ENCODE measurements around the gene ADAMTSL3.

ADAMTSL3 gene

GRCh38 chr15:83927704-83928391 is 273.9 kb downstream of the ADAMTSL3 start:
- no peaks in the 10 kb centered on the region for H3K27me3 ChIP-seq (replicated peaks in 2 of 5; ENCODE audit: control insufficient read depth in 4 of 5, insufficient read depth in 5 of 5, low read length in 4 of 5)
- POLR2A ChIA-PET = no interaction called here
- WGBS (ENCODE audit: insufficient coverage) = no CpG with 5 or more reads among the region's 2 CpGs
- no peaks in the 10 kb centered on the region for H3K4me1 ChIP-seq (ENCODE audit: control extremely low read depth in 1 of 4, control insufficient read depth in 4 of 4, insufficient read depth in 4 of 4, low read length in 3 of 4)
- H3K27ac ChIP-seq (ENCODE audit: insufficient read depth in 1 of 2, low read depth in 1 of 2, low read length in 2 of 2, poor library complexity in 1 of 2, severe bottlenecking in 2 of 2) = no peak overlapping the region
- DNase-seq = no peak
- CTCF ChIA-PET = no interaction called here
- H3K9me3 ChIP-seq (ENCODE audit: control extremely low read depth in 1 of 5, control insufficient read depth in 4 of 5, insufficient read depth in 2 of 5, low read depth in 1 of 5, low read length in 4 of 5) = no peaks in the 10 kb centered on the region
- H3K4me3 ChIP-seq (ENCODE audit: control insufficient read depth in 1 of 7, extremely low read depth in 1 of 7, insufficient read depth in 4 of 7, low read depth in 2 of 7, low read length in 6 of 7) = no peak overlapping the region
- H3K36me3 ChIP-seq (ENCODE audit: control insufficient read depth in 4 of 4, insufficient read depth in 4 of 4, low read length in 3 of 4) = no peaks in the 10 kb centered on the region

GRCh38 chr15:83928392-83928734 is 274.4 kb downstream of the ADAMTSL3 start:
- H3K36me3 ChIP-seq (ENCODE audit: control insufficient read depth in 4 of 4, insufficient read depth in 4 of 4, low read length in 3 of 4) = no peaks in the 10 kb centered on the region
- H3K4me3 ChIP-seq (ENCODE audit: control insufficient read depth in 1 of 7, extremely low read depth in 1 of 7, insufficient read depth in 4 of 7, low read depth in 2 of 7, low read length in 6 of 7) = no peak overlapping the region
- no peaks in the 10 kb centered on the region for H3K9me3 ChIP-seq (ENCODE audit: control extremely low read depth in 1 of 5, control insufficient read depth in 4 of 5, insufficient read depth in 2 of 5, low read depth in 1 of 5, low read length in 4 of 5)
- CTCF ChIA-PET = no interaction called here
- H3K27me3 ChIP-seq (replicated peaks in 2 of 5; ENCODE audit: control insufficient read depth in 4 of 5, insufficient read depth in 5 of 5, low read length in 4 of 5) = no peaks in the 10 kb centered on the region
- 100% methylated on average over 1 of the region's 1 CpG for WGBS (ENCODE audit: insufficient coverage)
- no peak overlapping the region for H3K27ac ChIP-seq (ENCODE audit: insufficient read depth in 1 of 2, low read depth in 1 of 2, low read length in 2 of 2, poor library complexity in 1 of 2, severe bottlenecking in 2 of 2)
- POLR2A ChIA-PET = no interaction called here
- DNase-seq = no peak
- no peaks in the 10 kb centered on the region for H3K4me1 ChIP-seq (ENCODE audit: control extremely low read depth in 1 of 4, control insufficient read depth in 4 of 4, insufficient read depth in 4 of 4, low read length in 3 of 4)

DNA sequence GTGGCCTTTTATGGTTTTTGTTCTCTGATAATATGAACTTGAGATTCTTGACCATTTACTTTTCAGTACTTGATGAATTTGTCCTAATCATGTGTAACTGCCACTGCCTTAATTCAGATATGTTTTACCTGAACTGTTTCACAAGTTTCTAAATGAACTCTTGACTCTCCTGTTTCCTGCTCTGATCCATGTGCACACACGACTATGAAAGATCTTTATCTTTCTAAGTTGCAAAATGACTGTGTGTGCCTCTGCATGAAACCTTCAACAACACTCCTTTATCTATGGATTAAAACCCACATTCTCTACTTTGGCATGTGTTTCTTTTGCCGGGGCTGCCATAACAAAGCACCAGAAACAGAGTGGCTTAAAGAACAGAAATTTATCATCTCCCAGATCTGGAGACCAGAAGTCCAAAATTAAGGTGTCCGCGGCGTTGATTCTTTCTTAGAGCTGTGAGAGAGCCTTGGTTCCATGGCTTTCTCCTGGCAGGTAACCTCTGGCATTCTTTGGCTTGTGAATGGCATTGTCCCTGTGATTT is 275.0 kb downstream of the ADAMTSL3 start:
- H3K27ac ChIP-seq (ENCODE audit: insufficient read depth in 1 of 2, low read depth in 1 of 2, low read length in 2 of 2, poor library complexity in 1 of 2, severe bottlenecking in 2 of 2) = no peak overlapping the region
- no peak for DNase-seq
- no peaks in the 10 kb centered on the region for H3K4me1 ChIP-seq (ENCODE audit: control extremely low read depth in 1 of 4, control insufficient read depth in 4 of 4, insufficient read depth in 4 of 4, low read length in 3 of 4)
- 83% methylated on average over 5 of the region's 5 CpGs for WGBS (ENCODE audit: insufficient coverage)
- POLR2A ChIA-PET = no interaction called here
- H3K9me3 ChIP-seq (ENCODE audit: control extremely low read depth in 1 of 5, control insufficient read depth in 4 of 5, insufficient read depth in 2 of 5, low read depth in 1 of 5, low read length in 4 of 5) = peaks cover 0 to 6% (median 3%) of the 10 kb centered on the region in 5 experiments
- no peaks in the 10 kb centered on the region for H3K27me3 ChIP-seq (replicated peaks in 2 of 5; ENCODE audit: control insufficient read depth in 4 of 5, insufficient read depth in 5 of 5, low read length in 4 of 5)
- no peak overlapping the region for H3K4me3 ChIP-seq (ENCODE audit: control insufficient read depth in 1 of 7, extremely low read depth in 1 of 7, insufficient read depth in 4 of 7, low read depth in 2 of 7, low read length in 6 of 7)
- CTCF ChIA-PET = no interaction called here
- no peaks in the 10 kb centered on the region for H3K36me3 ChIP-seq (ENCODE audit: control insufficient read depth in 4 of 4, insufficient read depth in 4 of 4, low read length in 3 of 4)

GRCh38 chr15:83929619-83930018 is 275.7 kb downstream of the ADAMTSL3 start:
- no peaks in the 10 kb centered on the region for H3K36me3 ChIP-seq (ENCODE audit: control insufficient read depth in 4 of 4, insufficient read depth in 4 of 4, low read length in 3 of 4)
- peaks cover 0 to 10% (median 3%) of the 10 kb centered on the region in 5 experiments for H3K9me3 ChIP-seq (ENCODE audit: control extremely low read depth in 1 of 5, control insufficient read depth in 4 of 5, insufficient read depth in 2 of 5, low read depth in 1 of 5, low read length in 4 of 5)
- ChIA-PET CTCF (no interaction called here), POLR2A (no interaction called here)
- DNase-seq = no peak
- no peaks in the 10 kb centered on the region for H3K4me1 ChIP-seq (ENCODE audit: control extremely low read depth in 1 of 4, control insufficient read depth in 4 of 4, insufficient read depth in 4 of 4, low read length in 3 of 4)
- no peaks in the 10 kb centered on the region for H3K27me3 ChIP-seq (replicated peaks in 2 of 5; ENCODE audit: control insufficient read depth in 4 of 5, insufficient read depth in 5 of 5, low read length in 4 of 5)
- no peak overlapping the region for H3K27ac ChIP-seq (ENCODE audit: insufficient read depth in 1 of 2, low read depth in 1 of 2, low read length in 2 of 2, poor library complexity in 1 of 2, severe bottlenecking in 2 of 2)
- no peak overlapping the region for H3K4me3 ChIP-seq (ENCODE audit: control insufficient read depth in 1 of 7, extremely low read depth in 1 of 7, insufficient read depth in 4 of 7, low read depth in 2 of 7, low read length in 6 of 7)
- WGBS (ENCODE audit: insufficient coverage) = no CpG with 5 or more reads among the region's 1 CpG

DNA sequence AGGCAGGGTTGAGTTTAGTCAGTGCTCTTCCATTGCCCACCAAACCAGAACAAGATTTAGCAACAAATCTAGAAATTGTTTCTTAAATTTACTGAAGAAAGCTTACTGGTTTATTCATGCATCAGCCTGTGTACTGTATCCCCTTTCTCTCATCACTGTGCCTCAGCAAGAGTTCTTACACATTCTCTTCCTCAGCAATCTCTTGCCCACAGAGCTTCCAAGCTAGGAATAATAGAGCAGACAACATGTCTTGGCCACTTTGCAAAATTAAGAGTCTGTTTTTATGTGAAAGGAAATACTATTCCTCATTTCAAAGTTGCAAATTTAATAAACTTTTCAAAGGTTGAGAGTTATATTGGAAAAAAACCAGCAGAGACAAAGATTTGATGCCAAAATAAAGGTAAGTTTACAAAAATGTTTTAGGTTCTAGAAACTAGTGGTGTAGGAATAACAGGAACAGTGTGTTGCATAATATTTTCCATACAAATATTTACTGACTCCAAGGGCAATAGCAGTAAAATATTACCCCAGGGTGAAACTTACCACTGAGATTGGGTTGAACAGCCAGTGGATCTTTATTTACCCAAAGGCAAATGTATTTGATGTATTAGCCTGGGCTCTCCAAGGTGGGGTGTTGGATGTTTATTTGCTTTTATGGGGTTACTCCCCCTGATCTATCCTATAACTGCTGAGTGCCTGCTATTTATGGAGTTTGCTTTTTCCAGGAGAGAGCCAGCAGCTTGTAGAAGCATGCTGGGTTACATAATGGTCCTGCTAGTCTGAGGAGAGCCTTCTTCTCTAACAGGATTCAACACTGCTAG is 276.7 kb downstream of the ADAMTSL3 start:
- no peaks in the 10 kb centered on the region for H3K27me3 ChIP-seq (replicated peaks in 2 of 5; ENCODE audit: control insufficient read depth in 4 of 5, insufficient read depth in 5 of 5, low read length in 4 of 5)
- H3K27ac ChIP-seq (ENCODE audit: insufficient read depth in 1 of 2, low read depth in 1 of 2, low read length in 2 of 2, poor library complexity in 1 of 2, severe bottlenecking in 2 of 2) = no peak overlapping the region
- H3K36me3 ChIP-seq (ENCODE audit: control insufficient read depth in 4 of 4, insufficient read depth in 4 of 4, low read length in 3 of 4) = no peaks in the 10 kb centered on the region
- H3K9me3 ChIP-seq (ENCODE audit: control extremely low read depth in 1 of 5, control insufficient read depth in 4 of 5, insufficient read depth in 2 of 5, low read depth in 1 of 5, low read length in 4 of 5) = peaks cover 0 to 10% (median 3%) of the 10 kb centered on the region in 5 experiments
- ChIA-PET CTCF (no interaction called here), POLR2A (no interaction called here)
- no peaks in the 10 kb centered on the region for H3K4me1 ChIP-seq (ENCODE audit: control extremely low read depth in 1 of 4, control insufficient read depth in 4 of 4, insufficient read depth in 4 of 4, low read length in 3 of 4)
- DNase-seq = no peak
- H3K4me3 ChIP-seq (ENCODE audit: control insufficient read depth in 1 of 7, extremely low read depth in 1 of 7, insufficient read depth in 4 of 7, low read depth in 2 of 7, low read length in 6 of 7) = no peak overlapping the region

GRCh38 chr15:83935774-83936173 is 281.9 kb downstream of the ADAMTSL3 start:
- Histone ChIP-seq H3K4me3 (ENCODE audit: control insufficient read depth in 1 of 7, extremely low read depth in 1 of 7, insufficient read depth in 4 of 7, low read depth in 2 of 7, low read length in 6 of 7) (no peak overlapping the region), H3K4me1 (ENCODE audit: control extremely low read depth in 1 of 4, control insufficient read depth in 4 of 4, insufficient read depth in 4 of 4, low read length in 3 of 4) (no peaks in the 10 kb centered on the region), H3K27me3 (replicated peaks in 2 of 5; ENCODE audit: control insufficient read depth in 4 of 5, insufficient read depth in 5 of 5, low read length in 4 of 5) (no peaks in the 10 kb centered on the region), H3K27ac (ENCODE audit: insufficient read depth in 1 of 2, low read depth in 1 of 2, low read length in 2 of 2, poor library complexity in 1 of 2, severe bottlenecking in 2 of 2) (no peak overlapping the region), H3K36me3 (ENCODE audit: control insufficient read depth in 4 of 4, insufficient read depth in 4 of 4, low read length in 3 of 4) (no peaks in the 10 kb centered on the region), H3K9me3 (ENCODE audit: control extremely low read depth in 1 of 5, control insufficient read depth in 4 of 5, insufficient read depth in 2 of 5, low read depth in 1 of 5, low read length in 4 of 5) (peaks cover 0 to 10% (median 3%) of the 10 kb centered on the region in 5 experiments)
- ChIA-PET CTCF (no interaction called here), POLR2A (no interaction called here)
- no CpG with 5 or more reads among the region's 1 CpG for WGBS (ENCODE audit: insufficient coverage)
- DNase-seq = no peak

- no CpG with 5 or more reads among the region's 4 CpGs for WGBS (ENCODE audit: insufficient coverage)
- Histone ChIP-seq H3K4me1 (ENCODE audit: control extremely low read depth in 1 of 4, control insufficient read depth in 4 of 4, insufficient read depth in 4 of 4, low read length in 3 of 4) (no peaks in the 10 kb centered on the region), H3K36me3 (ENCODE audit: control insufficient read depth in 4 of 4, insufficient read depth in 4 of 4, low read length in 3 of 4) (no peaks in the 10 kb centered on the region), H3K9me3 (ENCODE audit: control extremely low read depth in 1 of 5, control insufficient read depth in 4 of 5, insufficient read depth in 2 of 5, low read depth in 1 of 5, low read length in 4 of 5) (peaks cover 0 to 1% (median 0%) of the 10 kb centered on the region in 5 experiments), H3K27me3 (replicated peaks in 2 of 5; ENCODE audit: control insufficient read depth in 4 of 5, insufficient read depth in 5 of 5, low read length in 4 of 5) (no peaks in the 10 kb centered on the region), H3K27ac (ENCODE audit: insufficient read depth in 1 of 2, low read depth in 1 of 2, low read length in 2 of 2, poor library complexity in 1 of 2, severe bottlenecking in 2 of 2) (no peak overlapping the region), H3K4me3 (ENCODE audit: control insufficient read depth in 1 of 7, extremely low read depth in 1 of 7, insufficient read depth in 4 of 7, low read depth in 2 of 7, low read length in 6 of 7) (no peak overlapping the region)
- POLR2A ChIA-PET = no interaction called here
- no peak for DNase-seq
- CTCF ChIA-PET = no interaction called here
Measured at GRCh38 chr15:83940136-83940535, 286.2 kb downstream of the ADAMTSL3 start.

Measured in common myeloid progenitor, CD34-positive (primary cell).